CMK (cell line): ENCODE measurements around the gene ATRIP.
A peak's percentile ranks its signal among the peaks of the same experiment; 100 is the strongest.
"Not testable (repeated sequence)": the region's sequence is repeated elsewhere in the genome, so short reads cannot be mapped to it uniquely, and the experiment has no call there.

ENCODE experiments used
- DNase-seq: peaks from one replicate; pipeline ENCODE4 v3.0.0-alpha.2; 2010; ENCODE audit warnings: low read depth

ATRIP gene

GRCh38 chr3:48469046-48469915 is 22.7 kb downstream of the ATRIP start:
- no peak for DNase-seq

- DNase-seq, result no peak
Measured at GRCh38 chr3:48470286-48470685, 23.7 kb downstream of the ATRIP start.

GRCh38 chr3:48472673-48472922 is 26.1 kb downstream of the ATRIP start:
- DNase-seq, result no peak

GRCh38 chr3:48472923-48473616 is 26.5 kb downstream of the ATRIP start:
- peak; percentile 91 for DNase-seq

- DNase-seq, result no peak
Measured at GRCh38 chr3:48473617-48473952, 27.0 kb downstream of the ATRIP start.

GRCh38 chr3:48474031-48474430 is 27.5 kb downstream of the ATRIP start:
- not testable (repeated sequence) for DNase-seq

GRCh38 chr3:48474619-48475018 is 28.1 kb downstream of the ATRIP start:
- DNase-seq, result no peak

- DNase-seq, result no peak
Measured at GRCh38 chr3:48475188-48475587, 28.7 kb downstream of the ATRIP start.

- DNase-seq, result no peak
Measured at GRCh38 chr3:48476426-48477053, 30.0 kb downstream of the ATRIP start.

- DNase-seq, result no peak
Measured at GRCh38 chr3:48477959-48478520, 31.5 kb downstream of the ATRIP start.

GRCh38 chr3:48478626-48479555 is 32.4 kb downstream of the ATRIP start:
- DNase-seq, result no peak

GRCh38 chr3:48480891-48481290 is 34.4 kb downstream of the ATRIP start:
- DNase-seq, result not testable (repeated sequence)

- not testable (repeated sequence) for DNase-seq
Measured at GRCh38 chr3:48482822-48483221, 36.3 kb downstream of the ATRIP start.

GRCh38 chr3:48486952-48487351 is 40.4 kb downstream of the ATRIP start:
- no peak for DNase-seq

GRCh38 chr3:48492461-48493202 is 46.1 kb downstream of the ATRIP start:
- DNase-seq, result no peak

- no peak for DNase-seq
Measured at GRCh38 chr3:48493203-48493501, 46.6 kb downstream of the ATRIP start.

- DNase-seq, result no peak
Measured at GRCh38 chr3:48500656-48501055, 54.1 kb downstream of the ATRIP start.

- no peak for DNase-seq
Measured at GRCh38 chr3:48501196-48501595, 54.7 kb downstream of the ATRIP start.

- no peak for DNase-seq
Measured at GRCh38 chr3:48502121-48502520, 55.6 kb downstream of the ATRIP start.

- no peak for DNase-seq
Measured at GRCh38 chr3:48502728-48503168, 56.2 kb downstream of the ATRIP start.

- DNase-seq, result no peak
Measured at GRCh38 chr3:48503401-48504050, 57.0 kb downstream of the ATRIP start.
